Gastroesophageal sphincter (tissue), 3 donors: ENCODE data around the gene PLEKHA8.

Source experiments
- CTCF ChIP-seq, 4 experiments: fragments of 200-600 bp in 2 of 4; fragments of 450-650 bp in 2 of 4; sonication (generic) in 1 of 4; IDR thresholded peaks; one replicate each; pipeline ENCODE4 v1.5.1; 2017 to 2019; ENCODE audit warnings: antibody characterized with exemption in 4 of 4, mild to moderate bottlenecking in 2 of 4, moderate library complexity in 2 of 4
- EP300 ChIP-seq: sonication (generic); formaldehyde crosslinking; IDR thresholded peaks from one replicate; pipeline ENCODE4 v1.6.1; 2017; ENCODE audit warnings: antibody characterized with exemption, mild to moderate bottlenecking

GRCh38 chr7:30165590-30165989 is 137.4 kb downstream of the PLEKHA8 start:
- TF ChIP-seq CTCF (IDR thresholded peaks at IDR 0.05) (no peak), EP300 (no peak)
